GM21528 (cell line): ENCODE measurements around the gene CAMKMT.
"Not testable (repeated sequence)": the region's sequence is repeated elsewhere in the genome, so short reads cannot be mapped to it uniquely, and the experiment has no call there.

Experiments used
- ATAC-seq: cut with Tn5 transposase; IDR thresholded peaks from one replicate; pipeline ENCODE4 v1.9.1; 2021; ENCODE audit warnings: mild to moderate bottlenecking, moderate library complexity; ENCODE audit not compliant: unreplicated experiment, low FRiP score

Gene CAMKMT

GRCh38 chr2:44495035-44495434, 133.3 kb downstream of the CAMKMT start:
- ATAC-seq: no peak

DNA sequence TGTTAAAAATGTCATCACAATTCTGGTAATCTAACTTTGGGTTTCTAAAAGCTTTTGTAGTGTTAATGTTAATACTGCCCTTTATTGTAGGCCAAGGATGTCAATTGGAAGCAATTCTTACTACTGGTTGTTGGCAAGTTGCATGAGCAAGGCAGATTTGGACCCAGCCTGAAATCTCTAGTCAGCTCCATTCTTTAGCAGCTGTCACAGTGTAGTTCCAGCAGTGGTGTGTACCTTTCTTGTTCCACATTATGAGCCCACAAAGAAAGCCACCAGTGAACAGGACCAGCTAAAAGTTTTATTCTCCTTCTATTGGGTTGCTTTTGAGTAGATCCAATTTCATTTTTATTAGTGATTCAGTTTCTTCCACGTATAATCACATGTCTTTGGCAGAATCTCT, 133.8 kb downstream of the CAMKMT start:
- ATAC-seq: no peak

DNA sequence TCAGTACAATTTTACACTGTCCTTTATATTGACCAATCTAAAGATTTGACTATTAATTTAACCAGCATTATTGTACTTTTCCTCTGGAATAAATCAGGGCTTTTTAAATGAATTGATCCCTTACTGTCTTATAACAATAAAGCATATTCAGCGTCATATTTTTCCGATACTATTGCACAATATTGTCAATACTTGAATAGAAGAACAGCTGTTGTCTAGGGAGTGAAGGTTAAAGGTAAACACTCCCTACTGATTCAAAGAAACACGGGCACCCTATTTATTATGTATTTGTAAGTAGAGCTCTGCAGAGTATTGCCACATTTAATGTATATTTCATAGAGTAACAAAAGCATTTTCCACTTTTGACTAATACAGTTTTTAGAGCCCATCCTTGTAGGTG, 134.4 kb downstream of the CAMKMT start:
- ATAC-seq: no peak

GRCh38 chr2:44498551-44498950, 136.8 kb downstream of the CAMKMT start:
- no peak for ATAC-seq

GRCh38 chr2:44505664-44506063, 143.9 kb downstream of the CAMKMT start:
- not testable (repeated sequence) for ATAC-seq

DNA sequence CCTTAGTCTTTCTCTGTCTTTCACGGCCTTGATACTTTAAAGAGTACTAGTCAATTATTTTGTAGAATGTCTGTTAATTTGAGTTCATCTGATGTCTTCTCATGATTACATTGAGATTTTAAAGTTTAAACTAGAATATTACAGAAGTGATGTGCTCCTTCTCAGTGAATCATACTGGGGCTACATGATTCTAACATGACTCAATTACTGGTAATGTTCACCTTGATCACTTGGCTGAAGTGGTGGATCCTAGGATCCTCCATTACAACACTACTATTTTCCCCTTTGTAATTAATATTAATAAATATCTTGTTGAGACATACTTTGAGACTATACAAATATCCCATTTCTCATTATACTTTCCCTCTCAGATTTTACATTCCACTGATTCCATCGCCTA, 148.5 kb downstream of the CAMKMT start:
- no peak for ATAC-seq

DNA sequence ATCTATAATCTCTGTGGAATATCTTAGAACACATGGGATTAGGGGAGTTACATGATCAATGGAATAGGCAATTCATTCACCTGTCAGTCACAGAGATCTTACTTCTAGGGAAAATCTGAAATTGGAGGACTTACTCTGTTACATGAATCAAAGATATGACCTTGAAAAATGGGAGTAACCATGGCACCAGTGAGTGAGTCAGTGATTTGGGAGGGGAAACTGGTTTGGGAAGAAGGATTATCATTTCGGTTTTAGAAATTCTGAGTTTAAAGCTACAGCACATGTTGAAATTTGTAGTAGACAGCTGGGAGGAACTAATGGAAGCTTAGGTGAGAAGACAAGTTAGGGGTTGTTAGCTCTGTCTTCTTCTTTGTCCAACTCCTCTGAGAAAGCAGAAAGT, 153.7 kb downstream of the CAMKMT start:
- ATAC-seq: no peak

DNA sequence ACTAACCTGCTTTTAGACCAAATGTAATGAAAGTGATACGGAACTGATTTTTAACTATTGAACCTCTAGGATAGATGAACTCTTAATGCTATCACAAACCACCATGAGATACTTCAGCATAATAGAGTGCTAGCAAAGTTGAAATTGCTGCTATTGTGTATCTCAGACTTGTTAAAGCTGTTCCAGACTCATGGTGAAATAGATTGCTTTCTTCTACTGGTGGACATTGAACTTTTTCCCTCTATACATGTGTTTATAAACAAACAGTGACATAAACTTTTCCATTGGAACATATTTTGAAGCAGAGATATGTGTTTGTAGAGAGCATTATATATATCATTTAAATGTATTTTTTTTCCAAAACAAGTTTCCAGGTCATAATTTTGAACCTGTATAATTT, 157.3 kb downstream of the CAMKMT start:
- no peak for ATAC-seq

DNA sequence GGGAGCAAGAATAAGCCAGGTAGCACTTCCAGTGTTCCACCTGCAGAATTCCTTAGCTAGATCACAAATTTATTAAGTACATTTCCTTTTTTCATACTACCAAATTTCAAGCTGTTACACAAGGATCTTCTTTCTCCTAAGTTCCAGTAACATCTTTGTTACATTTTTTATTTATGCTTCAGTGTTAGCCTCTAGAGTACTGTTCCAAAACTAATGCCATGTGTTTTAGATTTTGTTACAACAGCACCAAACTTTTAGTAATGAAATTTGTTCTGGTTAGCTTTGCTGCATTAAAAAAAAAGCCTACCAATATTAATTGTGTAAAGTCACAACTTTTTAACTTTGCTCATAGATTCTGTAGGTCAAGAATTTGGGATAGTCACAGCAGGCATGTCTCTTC, 161.1 kb downstream of the CAMKMT start:
- ATAC-seq: no peak

- ATAC-seq: no peak
These were observed 162.7 kb downstream of the CAMKMT start for GRCh38 chr2:44524347-44524926.

- no peak for ATAC-seq
These were observed 164.6 kb downstream of the CAMKMT start for GRCh38 chr2:44526352-44526751.

GRCh38 chr2:44528595-44528994, 166.8 kb downstream of the CAMKMT start:
- no peak for ATAC-seq

- no peak for ATAC-seq
These were observed 167.7 kb downstream of the CAMKMT start for GRCh38 chr2:44529448-44529847.

DNA sequence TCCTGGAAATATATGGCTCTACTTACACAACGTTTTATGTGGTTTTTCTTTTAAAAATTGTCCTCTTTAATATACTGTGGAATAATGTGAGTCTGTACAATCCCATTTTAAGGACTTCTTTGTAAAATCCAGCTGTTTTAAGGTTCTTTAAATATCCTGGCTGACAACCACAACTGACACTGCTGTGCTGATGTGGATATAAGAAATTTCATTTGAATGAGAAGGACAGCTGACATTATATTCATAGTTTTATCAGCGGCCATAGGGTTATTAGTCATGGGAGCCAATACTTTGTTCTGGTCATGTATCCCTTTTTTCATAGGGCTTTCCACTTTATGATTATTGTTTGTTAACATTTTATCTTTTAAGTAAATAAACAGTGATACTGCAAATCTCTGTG, 169.5 kb downstream of the CAMKMT start:
- no peak for ATAC-seq

DNA sequence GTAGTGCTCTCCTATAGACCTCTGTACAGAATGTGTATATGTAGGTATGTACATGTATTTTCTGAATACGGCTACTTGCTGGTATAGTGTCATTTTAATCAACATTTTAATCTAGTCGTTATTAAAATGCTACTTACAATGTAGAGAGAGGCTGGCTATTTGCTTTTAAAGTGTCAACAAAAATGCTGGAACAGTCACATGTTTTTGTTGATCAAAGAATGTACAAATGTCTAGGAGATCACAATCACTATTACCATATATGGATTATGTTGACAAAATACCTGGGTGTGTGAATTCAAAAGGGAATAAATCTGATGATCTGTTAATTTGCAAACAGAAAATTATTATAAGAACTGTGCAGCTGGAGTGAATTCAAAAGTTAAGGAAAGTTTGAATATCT, 170.3 kb downstream of the CAMKMT start:
- no peak for ATAC-seq

DNA sequence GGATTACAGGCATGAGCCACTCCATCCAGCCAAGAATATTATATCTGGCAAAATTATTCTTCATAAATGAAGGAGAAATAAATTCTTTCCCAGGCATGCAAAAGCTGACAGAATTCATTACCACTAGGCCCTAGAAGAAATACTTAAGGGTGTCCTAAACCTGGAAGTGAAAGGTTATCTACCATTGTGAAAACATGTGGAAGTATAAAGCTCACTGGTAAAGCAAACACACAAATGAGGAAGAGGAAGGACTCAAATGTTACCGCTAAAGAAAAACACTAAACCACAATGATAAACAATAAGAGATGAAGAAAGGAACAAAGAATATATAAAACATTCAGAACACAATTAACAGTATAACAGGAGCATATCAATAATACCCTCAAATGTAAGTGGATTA, 171.8 kb downstream of the CAMKMT start:
- no peak for ATAC-seq

DNA sequence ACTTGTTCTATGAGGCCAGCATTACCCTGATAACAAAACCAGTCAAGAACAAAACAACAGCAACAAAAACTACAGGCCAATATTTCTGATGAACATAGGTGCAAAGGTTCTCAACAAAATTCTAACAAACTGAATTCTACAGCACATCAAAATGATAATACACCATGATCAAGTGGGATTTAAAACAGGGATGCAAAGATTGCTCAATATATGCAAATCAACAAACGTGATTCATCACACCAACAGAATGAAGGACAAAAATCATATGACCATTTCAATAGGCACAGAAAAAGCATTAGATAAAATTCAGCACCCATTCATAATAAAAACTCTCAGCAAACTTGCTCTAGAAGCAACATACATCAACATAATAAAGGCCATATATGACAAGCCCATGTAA, 173.6 kb downstream of the CAMKMT start:
- no peak for ATAC-seq

GRCh38 chr2:44537264-44537663, 175.5 kb downstream of the CAMKMT start:
- ATAC-seq: no peak

DNA sequence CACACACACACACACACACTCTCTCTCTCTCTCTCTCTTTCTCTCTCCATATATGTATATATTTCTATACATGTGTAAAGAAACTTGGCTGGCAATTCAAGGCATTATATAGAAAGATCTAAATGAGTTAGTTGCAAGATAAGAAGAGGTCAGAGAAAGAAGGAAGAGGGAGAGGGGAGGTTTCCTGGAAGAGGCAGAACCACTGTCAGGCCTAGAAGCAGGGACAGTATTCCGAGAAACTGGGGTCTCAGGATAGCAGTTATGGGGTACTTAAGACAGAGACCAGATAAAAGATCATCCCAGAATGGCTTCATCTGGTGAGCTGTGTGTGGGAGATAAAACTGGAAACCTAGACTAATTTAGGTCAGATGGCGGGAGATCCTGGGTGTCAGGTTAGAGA, 180.8 kb downstream of the CAMKMT start:
- ATAC-seq: no peak

- ATAC-seq: no peak
These were observed 182.3 kb downstream of the CAMKMT start for GRCh38 chr2:44543773-44544725.

GRCh38 chr2:44545005-44545404, 183.3 kb downstream of the CAMKMT start:
- ATAC-seq: no peak
